Measurements from ENCODE around the gene ACACA.
A peak's percentile ranks its signal among the peaks of the same experiment; 100 is the strongest.
"Not testable (repeated sequence)": the region's sequence is repeated elsewhere in the genome, so short reads cannot be mapped to it uniquely, and the experiment has no call there.

ACACA gene

GRCh38 chr17:37092071-37092470, 314.6 kb downstream of the ACACA start:
- DNase-seq: no peak

- no peak for DNase-seq
Measured at GRCh38 chr17:37090941-37091340, 315.7 kb downstream of the ACACA start.

GRCh38 chr17:37089956-37090355, 316.7 kb downstream of the ACACA start:
- DNase-seq: peak; percentile 48

- no peak for DNase-seq
Measured at GRCh38 chr17:37088913-37089312, 317.7 kb downstream of the ACACA start.

- DNase-seq: no peak
Measured at GRCh38 chr17:37088459-37088858, 318.2 kb downstream of the ACACA start.

- no peak for DNase-seq
Measured at GRCh38 chr17:37087683-37088082, 319.0 kb downstream of the ACACA start.

- no peak for DNase-seq
Measured at GRCh38 chr17:37086948-37087347, 319.7 kb downstream of the ACACA start.

GRCh38 chr17:37086334-37086733, 320.3 kb downstream of the ACACA start:
- no peak for DNase-seq

- no peak for DNase-seq
Measured at GRCh38 chr17:37084372-37084771, 322.3 kb downstream of the ACACA start.

GRCh38 chr17:37083456-37083855, 323.2 kb downstream of the ACACA start:
- no peak for DNase-seq

GRCh38 chr17:37082985-37083384, 323.7 kb downstream of the ACACA start:
- DNase-seq: no peak

GRCh38 chr17:37082311-37082860, 324.2 kb downstream of the ACACA start:
- no peak for DNase-seq

GRCh38 chr17:37081287-37081686, 325.3 kb downstream of the ACACA start:
- DNase-seq: no peak

GRCh38 chr17:37079735-37080134, 326.9 kb downstream of the ACACA start:
- no peak for DNase-seq

- DNase-seq: no peak
Measured at GRCh38 chr17:37079065-37079708, 327.4 kb downstream of the ACACA start.

GRCh38 chr17:37073464-37073863, 333.2 kb downstream of the ACACA start:
- DNase-seq: not testable (repeated sequence)

- no peak for DNase-seq
Measured at GRCh38 chr17:37069087-37069486, 337.5 kb downstream of the ACACA start.

GRCh38 chr17:37068266-37068665, 338.4 kb downstream of the ACACA start:
- no peak for DNase-seq

- DNase-seq: no peak
Measured at GRCh38 chr17:37067555-37068111, 339.0 kb downstream of the ACACA start.

GRCh38 chr17:37066322-37067255, 340.0 kb downstream of the ACACA start:
- DNase-seq: no peak

- DNase-seq: no peak
Measured at GRCh38 chr17:37065486-37066321, 340.9 kb downstream of the ACACA start.

- DNase-seq: no peak
Measured at GRCh38 chr17:37064956-37065355, 341.7 kb downstream of the ACACA start.

- DNase-seq: no peak
Measured at GRCh38 chr17:37064206-37064605, 342.4 kb downstream of the ACACA start.

Measured in stimulated activated CD8-positive, alpha-beta memory T cell treated with anti-CD3 and anti-CD28 coated beads, Interleukin-4, amount 100 ng/mL, for 48 hours (primary cell).